Tibial nerve (tissue), 4 donors: ENCODE data around the gene SPRR2G. TPM values are rescaled to one million over a fixed set of nuclear protein-coding genes. Genes with fewer than 3 reads are reported as not detected.

Experiments used
- DNase-seq, 2 donors: peaks; one replicate each; pipeline ENCODE4 v3.0.0-alpha.2; 2019; ENCODE audit warnings: low spot score in 2 of 2
- H3K27ac ChIP-seq, 4 donors: fragments of 200-600 bp; sonication (generic) in 3 of 4; one replicate each; pipeline ENCODE4 v1.5.1; 2017 to 2019; ENCODE audit warnings: mild to moderate bottlenecking in 1 of 4
- H3K27me3 ChIP-seq, 2 donors: fragments of 200-600 bp; sonication (generic) in 1 of 2; one replicate each; pipeline versions ENCODE4 v1.5.1 to v1.6.0; 2017 to 2019
- H3K36me3 ChIP-seq, 3 donors: fragments of 200-600 bp; sonication (generic); one replicate each; pipeline ENCODE4 v1.5.1; 2018 to 2019
- H3K4me1 ChIP-seq, 4 donors: fragments of 200-600 bp; sonication (generic) in 3 of 4; one replicate each; pipeline ENCODE4 v1.5.1; 2017 to 2019
- H3K4me3 ChIP-seq, 4 donors: fragments of 200-600 bp; sonication (generic) in 3 of 4; one replicate each; pipeline ENCODE4 v1.5.1; 2017 to 2019; ENCODE audit warnings: mild to moderate bottlenecking in 1 of 4, moderate library complexity in 1 of 4
- H3K9me3 ChIP-seq, 4 donors: fragments of 200-600 bp; sonication (generic) in 3 of 4; one replicate each; pipeline ENCODE4 v1.5.1; 2017 to 2019
- CTCF ChIP-seq, 5 experiments: fragments of 200-600 bp in 3 of 5; fragments of 450-650 bp in 2 of 5; sonication (generic) in 3 of 5; IDR thresholded peaks; one replicate each; pipeline ENCODE4 v1.5.1; 2016 to 2019; ENCODE audit warnings: antibody characterized with exemption in 5 of 5, mild to moderate bottlenecking in 3 of 5, moderate library complexity in 2 of 5
- EP300 ChIP-seq, 2 donors: sonication (generic); formaldehyde crosslinking; IDR thresholded peaks; one replicate each; pipeline ENCODE4 v1.6.1; 2017; ENCODE audit warnings: antibody characterized with exemption in 2 of 2, mild to moderate bottlenecking in 1 of 2
- POLR2A ChIP-seq, 2 donors: fragments of 450-650 bp; IDR thresholded peaks; one replicate each; pipeline ENCODE4 v1.6.1; 2017; ENCODE audit warnings: antibody characterized with exemption in 2 of 2, mild to moderate bottlenecking in 2 of 2, moderate library complexity in 2 of 2
- WGBS, 2 donors: methylation state at CpG; one replicate each; pipeline ENCODE4 v1.1.5; 2018; 5-methylcytosine and 5-hydroxymethylcytosine counted together
- total RNA-seq, 4 donors: library from RNA; depleted of rRNA; stranded (reverse); fragments of >200 nt; gene quantifications; one replicate each; pipeline ENCODE4 v1.1.0, GENCODE V29; 2016

Gene SPRR2G
- total RNA-seq, 4 donors from 2014 or later = not detected

- Histone ChIP-seq H3K4me1 (no peaks in the 10 kb centered on the region), H3K36me3 (no peaks in the 10 kb centered on the region), H3K27me3 (no peaks in the 10 kb centered on the region), H3K9me3 (peaks cover 0 to 31% (median 0%) of the 10 kb centered on the region in 4 donors), H3K27ac (no peak overlapping the region), H3K4me3 (no peak overlapping the region)
- TF ChIP-seq CTCF (IDR thresholded peaks at IDR 0.05) (no peak), POLR2A (IDR thresholded peaks at IDR 0.05) (no peak), EP300 (IDR thresholded peaks at IDR 0.05) (no peak)
- DNase-seq = no peak
- 78 to 83% methylated on average over 4 of the region's 4 CpGs for WGBS, 2 donors
These were observed 29.9 kb upstream of the SPRR2G start for GRCh38 chr1:153180556-153180955.

GRCh38 chr1:153178922-153179321 lies 28.2 kb upstream of the SPRR2G start:
- Histone ChIP-seq H3K4me3 (no peak overlapping the region), H3K27ac (no peak overlapping the region), H3K4me1 (no peaks in the 10 kb centered on the region), H3K36me3 (no peaks in the 10 kb centered on the region), H3K27me3 (no peaks in the 10 kb centered on the region), H3K9me3 (peaks cover 0 to 18% (median 0%) of the 10 kb centered on the region in 4 donors)
- no peak for TF ChIP-seq POLR2A (IDR thresholded peaks at IDR 0.05)
- TF ChIP-seq CTCF (IDR thresholded peaks at IDR 0.05) = no peak
- no peak for TF ChIP-seq EP300 (IDR thresholded peaks at IDR 0.05)
- DNase-seq = no peak

GRCh38 chr1:153174624-153175023 lies 23.9 kb upstream of the SPRR2G start:
- no peaks in the 10 kb centered on the region for H3K27me3 ChIP-seq
- no peak for TF ChIP-seq EP300 (IDR thresholded peaks at IDR 0.05)
- TF ChIP-seq CTCF (IDR thresholded peaks at IDR 0.05) = no peak
- TF ChIP-seq POLR2A (IDR thresholded peaks at IDR 0.05) = no peak
- no peaks in the 10 kb centered on the region for H3K36me3 ChIP-seq
- H3K4me1 ChIP-seq = no peaks in the 10 kb centered on the region
- DNase-seq = no peak
- no peak overlapping the region for H3K27ac ChIP-seq
- peaks cover 0 to 2% (median 0%) of the 10 kb centered on the region in 4 donors for H3K9me3 ChIP-seq
- H3K4me3 ChIP-seq = no peak overlapping the region

- Histone ChIP-seq H3K27me3 (no peaks in the 10 kb centered on the region), H3K36me3 (no peaks in the 10 kb centered on the region), H3K4me1 (no peaks in the 10 kb centered on the region), H3K27ac (no peak overlapping the region), H3K4me3 (no peak overlapping the region), H3K9me3 (no peaks in the 10 kb centered on the region)
- no peak for TF ChIP-seq POLR2A (IDR thresholded peaks at IDR 0.05)
- no peak for TF ChIP-seq EP300 (IDR thresholded peaks at IDR 0.05)
- TF ChIP-seq CTCF (IDR thresholded peaks at IDR 0.05) = no peak
- WGBS, 2 donors = 67 to 77% methylated on average over 2 of the region's 2 CpGs
- no peak for DNase-seq
These were observed 18.0 kb upstream of the SPRR2G start for GRCh38 chr1:153168686-153169085.

- no peaks in the 10 kb centered on the region for H3K4me1 ChIP-seq
- H3K27me3 ChIP-seq = no peaks in the 10 kb centered on the region
- H3K27ac ChIP-seq = no peak overlapping the region
- no peaks in the 10 kb centered on the region for H3K36me3 ChIP-seq
- WGBS, 2 donors = 90 to 93% methylated on average over 2 of the region's 2 CpGs
- peaks cover 0 to 25% (median 0%) of the 10 kb centered on the region in 4 donors for H3K9me3 ChIP-seq
- no peak for DNase-seq
- no peak for TF ChIP-seq POLR2A (IDR thresholded peaks at IDR 0.05)
- TF ChIP-seq EP300 (IDR thresholded peaks at IDR 0.05) = no peak
- TF ChIP-seq CTCF (IDR thresholded peaks at IDR 0.05) = no peak
- no peak overlapping the region for H3K4me3 ChIP-seq
These were observed 4.9 kb upstream of the SPRR2G start for GRCh38 chr1:153155541-153155940.
